B cell (primary cell): ENCODE data around the gene ARHGAP29.

Source experiments
- EZH2 ChIP-seq: IDR thresholded peaks from 2 replicates; pipeline ENCODE4 v1.6.1; 2012; ENCODE audit warnings: borderline replicate concordance, low read depth, mild to moderate bottlenecking, moderate library complexity, low read length; ENCODE audit not compliant: insufficient read depth, poor library complexity, severe bottlenecking
- TF ChIP-seq, protein P1 (sequence below): fragments of 200-600 bp; IDR thresholded peaks from one replicate; pipeline ENCODE4 v1.8.0; 2022; ENCODE audit warnings: antibody characterized with exemption, mild to moderate bottlenecking

DNA sequence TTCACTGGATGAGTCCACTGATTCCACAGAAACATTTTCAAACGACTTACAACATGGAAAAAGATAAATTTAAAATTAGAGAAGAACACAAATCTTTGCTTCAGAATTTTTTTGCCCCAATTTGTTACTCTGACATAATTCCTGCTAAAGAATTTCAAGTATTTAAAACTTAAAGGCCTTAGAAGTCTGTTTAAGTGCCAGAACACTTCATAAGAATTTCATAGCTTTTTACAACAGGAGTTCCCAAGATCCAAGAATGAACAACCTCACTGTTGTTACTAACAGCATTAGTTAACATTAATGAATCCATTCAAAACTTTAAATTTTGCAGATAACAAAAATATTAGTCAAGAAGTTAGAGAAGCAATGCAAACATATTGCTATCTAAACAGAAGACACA lies 31.7 kb downstream of the ARHGAP29 start:
- TF ChIP-seq, protein P1, sequence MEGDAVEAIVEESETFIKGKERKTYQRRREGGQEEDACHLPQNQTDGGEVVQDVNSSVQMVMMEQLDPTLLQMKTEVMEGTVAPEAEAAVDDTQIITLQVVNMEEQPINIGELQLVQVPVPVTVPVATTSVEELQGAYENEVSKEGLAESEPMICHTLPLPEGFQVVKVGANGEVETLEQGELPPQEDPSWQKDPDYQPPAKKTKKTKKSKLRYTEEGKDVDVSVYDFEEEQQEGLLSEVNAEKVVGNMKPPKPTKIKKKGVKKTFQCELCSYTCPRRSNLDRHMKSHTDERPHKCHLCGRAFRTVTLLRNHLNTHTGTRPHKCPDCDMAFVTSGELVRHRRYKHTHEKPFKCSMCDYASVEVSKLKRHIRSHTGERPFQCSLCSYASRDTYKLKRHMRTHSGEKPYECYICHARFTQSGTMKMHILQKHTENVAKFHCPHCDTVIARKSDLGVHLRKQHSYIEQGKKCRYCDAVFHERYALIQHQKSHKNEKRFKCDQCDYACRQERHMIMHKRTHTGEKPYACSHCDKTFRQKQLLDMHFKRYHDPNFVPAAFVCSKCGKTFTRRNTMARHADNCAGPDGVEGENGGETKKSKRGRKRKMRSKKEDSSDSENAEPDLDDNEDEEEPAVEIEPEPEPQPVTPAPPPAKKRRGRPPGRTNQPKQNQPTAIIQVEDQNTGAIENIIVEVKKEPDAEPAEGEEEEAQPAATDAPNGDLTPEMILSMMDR: no peak
- TF ChIP-seq EZH2: no peak
